Natural killer cell (primary cell): ENCODE data around the gene SYT13. TPM values are rescaled to one million over a fixed set of nuclear protein-coding genes. Genes with fewer than 3 reads are reported as not detected.

Experiments
- ATAC-seq, 3 donors: fragments of 150-1000 bp in 2 of 3; fragments of 200-7000 bp in 1 of 3; cut with Tn5 transposase; 1 replicate in 1 of 3; 2 replicates in 2 of 3; pipeline ENCODE4 v1.10.0; 2021; ENCODE audit warnings: mild to moderate bottlenecking in 2 of 3, moderate library complexity in 2 of 3
- DNase-seq, 2 donors: peaks; one replicate each; pipeline versions ENCODE4 v3.0.0 to v3.0.0-alpha.2; 2013 to 2021; ENCODE audit warnings: mixed read lengths in 1 of 2
- H3K27ac ChIP-seq: one replicate; pipeline ENCODE4 v1.5.1; 2013; ENCODE audit warnings: mild to moderate bottlenecking, low read length
- H3K27me3 ChIP-seq: one replicate; pipeline ENCODE4 v1.6.1; 2013; ENCODE audit warnings: low read length; ENCODE audit not compliant: control insufficient read depth, insufficient read depth
- H3K36me3 ChIP-seq: one replicate; pipeline ENCODE4 v1.6.1; 2013; ENCODE audit warnings: low read length; ENCODE audit not compliant: control insufficient read depth, insufficient read depth
- H3K4me1 ChIP-seq: one replicate; pipeline ENCODE4 v1.6.1; 2013; ENCODE audit warnings: low read length; ENCODE audit not compliant: control insufficient read depth, insufficient read depth
- H3K4me3 ChIP-seq: one replicate; pipeline ENCODE4 v1.5.1; 2013; ENCODE audit warnings: low read length
- H3K9me3 ChIP-seq: one replicate; pipeline ENCODE4 v1.6.1; 2013; ENCODE audit warnings: low read length; ENCODE audit not compliant: control insufficient read depth, insufficient read depth
- H3K27ac Mint-ChIP-seq, 2 donors: one replicate each; pipeline ENCODE4 v1.8.0; 2022; ENCODE audit warnings: mild to moderate bottlenecking in 2 of 2, mixed read lengths in 2 of 2, moderate library complexity in 1 of 2
- H3K27me3 Mint-ChIP-seq, 2 donors: one replicate each; pipeline ENCODE4 v1.8.0; 2022; ENCODE audit warnings: low read depth in 2 of 2, mixed read lengths in 2 of 2
- H3K36me3 Mint-ChIP-seq: one replicate; pipeline ENCODE4 v1.8.0; 2022; ENCODE audit warnings: mixed read lengths
- H3K4me1 Mint-ChIP-seq, 2 donors: one replicate each; pipeline ENCODE4 v1.8.0; 2022; ENCODE audit warnings: mixed read lengths in 2 of 2
- H3K4me3 Mint-ChIP-seq: one replicate; pipeline ENCODE4 v1.8.0; 2022; ENCODE audit warnings: mild to moderate bottlenecking, moderate library complexity, mixed read lengths
- H3K9me3 Mint-ChIP-seq, 2 donors: one replicate each; pipeline ENCODE4 v1.8.0; 2022; ENCODE audit warnings: mixed read lengths in 2 of 2
- CTCF ChIP-seq: fragments of 200-600 bp; IDR thresholded peaks from one replicate; pipeline ENCODE4 v1.8.0; 2022; ENCODE audit warnings: antibody characterized with exemption
- WGBS: methylation state at CpG from one replicate; pipeline ENCODE4 v1.1.7; 2013; ENCODE audit warnings: missing lambda C conversion rate; ENCODE audit not compliant: insufficient coverage; 5-methylcytosine and 5-hydroxymethylcytosine counted together
- intact Hi-C: fragments of 100-400 bp; cut with micrococcal nuclease; formaldehyde crosslinking; loops from one replicate; pipeline ENCODE4 v1.14.2; 2022
- total RNA-seq, 4 donors: library from RNA; stranded (reverse); fragments of 120-200 nt in 1 of 4; gene quantifications; one replicate each; pipeline versions ENCODE4 v1.2.3 to v1.2.4, GENCODE V29; 2013 to 2022

The SYT13 gene
- not detected for total RNA-seq
- not detected for total RNA-seq (2013)

GRCh38 chr11:45285930-45286632 is at the start of gene SYT13:
TSS of gene SYT13 (minus strand) at chr11:45286341. CDS start at chr11:45286207, 134 bp downstream.
- Histone ChIP-seq H3K27ac (no peak within 1 kb of the TSS), H3K4me1 (no peaks in the 10 kb centered on the region), H3K27me3 (peaks cover 24% of the 10 kb centered on the region), H3K4me3 (no peak within 1 kb of the TSS), H3K9me3 (no peaks in the 10 kb centered on the region), H3K36me3 (no peaks in the 10 kb centered on the region)
- Mint-ChIP-seq H3K4me3 (no peak within 1 kb of the TSS), H3K9me3 (no peaks in the 10 kb centered on the region), H3K4me1 (no peaks in the 10 kb centered on the region), H3K27ac (no peak within 1 kb of the TSS), H3K36me3 (no peaks in the 10 kb centered on the region), H3K27me3 (peaks cover 64 to 82% of the 10 kb centered on the region in 2 donors)
- DNase-seq, result no peak
- 7% methylated on average over 47 of the region's 50 CpGs for WGBS
- TF ChIP-seq CTCF, result no peak
- no peak for ATAC-seq
- intact Hi-C loops, result no loop called here

GRCh38 chr11:45335434-45335833 is 49.3 kb upstream of the SYT13 start:
- H3K4me3 Mint-ChIP-seq, result no peak overlapping the region
- H3K4me1 Mint-ChIP-seq, result peaks cover 10% of the 10 kb centered on the region in 2 donors
- Histone ChIP-seq H3K4me3 (no peak overlapping the region), H3K27ac (no peak overlapping the region), H3K27me3 (no peaks in the 10 kb centered on the region), H3K4me1 (peaks cover 8% of the 10 kb centered on the region), H3K36me3 (no peaks in the 10 kb centered on the region), H3K9me3 (no peaks in the 10 kb centered on the region)
- no peak overlapping the region for H3K27ac Mint-ChIP-seq
- peaks cover 26 to 34% of the 10 kb centered on the region in 2 donors for H3K27me3 Mint-ChIP-seq
- no peaks in the 10 kb centered on the region for H3K9me3 Mint-ChIP-seq
- TF ChIP-seq CTCF, result no peak
- no peak for ATAC-seq
- no peaks in the 10 kb centered on the region for H3K36me3 Mint-ChIP-seq
- no peak for DNase-seq
- intact Hi-C loops, result no loop called here

GRCh38 chr11:45334836-45335235 is 48.7 kb upstream of the SYT13 start:
- ATAC-seq (no peak), DNase-seq (no peak)
- H3K36me3 Mint-ChIP-seq, result no peaks in the 10 kb centered on the region
- H3K4me3 Mint-ChIP-seq, result no peak overlapping the region
- H3K27me3 Mint-ChIP-seq, result peaks cover 20 to 28% of the 10 kb centered on the region in 2 donors
- TF ChIP-seq CTCF, result no peak
- Histone ChIP-seq H3K36me3 (no peaks in the 10 kb centered on the region), H3K27ac (no peak overlapping the region), H3K27me3 (no peaks in the 10 kb centered on the region), H3K4me1 (peaks cover 2% of the 10 kb centered on the region), H3K9me3 (no peaks in the 10 kb centered on the region), H3K4me3 (no peak overlapping the region)
- 83% methylated on average over 4 of the region's 5 CpGs for WGBS
- intact Hi-C loops, result loop anchor here (5.0 kb wide), 1 partner anchor 398 kb away; no protein-coding TSS in a partner anchor
- H3K27ac Mint-ChIP-seq, result no peak overlapping the region
- H3K9me3 Mint-ChIP-seq, result no peaks in the 10 kb centered on the region
- peaks cover 4 to 5% of the 10 kb centered on the region in 2 donors for H3K4me1 Mint-ChIP-seq

- Mint-ChIP-seq H3K9me3 (no peaks in the 10 kb centered on the region), H3K4me3 (no peak overlapping the region)
- DNase-seq, result no peak
Measured at GRCh38 chr11:45334410-45334809, 48.3 kb upstream of the SYT13 start.

More at GRCh38 chr11:45334410-45334809, 48.3 kb upstream of the SYT13 start:
- no peaks in the 10 kb centered on the region for H3K4me1 ChIP-seq
- no peaks in the 10 kb centered on the region for H3K36me3 Mint-ChIP-seq
- H3K27ac Mint-ChIP-seq, result no peak overlapping the region
- H3K27ac ChIP-seq, result no peak overlapping the region
- peaks cover 18 to 24% of the 10 kb centered on the region in 2 donors for H3K27me3 Mint-ChIP-seq
- H3K36me3 ChIP-seq, result no peaks in the 10 kb centered on the region
- intact Hi-C loops, result loop anchor here (5.0 kb wide), 1 partner anchor 397 kb away; no protein-coding TSS in a partner anchor
- no peaks in the 10 kb centered on the region for H3K9me3 ChIP-seq
- no peaks in the 10 kb centered on the region for H3K27me3 ChIP-seq
- peaks cover under 1% of the 10 kb centered on the region in 2 donors for H3K4me1 Mint-ChIP-seq
- ATAC-seq, result no peak
- no peak overlapping the region for H3K4me3 ChIP-seq
- TF ChIP-seq CTCF, result no peak
- WGBS, result 91% methylated on average over 10 of the region's 10 CpGs
